Measurements from ENCODE around the gene NELL1.

- TF ChIP-seq ZNF384 (IDR thresholded peaks at IDR 0.05), result no peak
- no peak for TF ChIP-seq NFRKB (IDR thresholded peaks at IDR 0.05)
- no peak for TF ChIP-seq BHLHE40 (IDR thresholded peaks at IDR 0.05; ENCODE audit: borderline replicate concordance)
- no peak for TF ChIP-seq SP1 (IDR thresholded peaks at IDR 0.05)
- no peak for TF ChIP-seq FOXK2 (IDR thresholded peaks at IDR 0.05)
- TF ChIP-seq, protein P1, sequence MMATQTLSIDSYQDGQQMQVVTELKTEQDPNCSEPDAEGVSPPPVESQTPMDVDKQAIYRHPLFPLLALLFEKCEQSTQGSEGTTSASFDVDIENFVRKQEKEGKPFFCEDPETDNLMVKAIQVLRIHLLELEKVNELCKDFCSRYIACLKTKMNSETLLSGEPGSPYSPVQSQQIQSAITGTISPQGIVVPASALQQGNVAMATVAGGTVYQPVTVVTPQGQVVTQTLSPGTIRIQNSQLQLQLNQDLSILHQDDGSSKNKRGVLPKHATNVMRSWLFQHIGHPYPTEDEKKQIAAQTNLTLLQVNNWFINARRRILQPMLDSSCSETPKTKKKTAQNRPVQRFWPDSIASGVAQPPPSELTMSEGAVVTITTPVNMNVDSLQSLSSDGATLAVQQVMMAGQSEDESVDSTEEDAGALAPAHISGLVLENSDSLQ (IDR thresholded peaks at IDR 0.05), result no peak
- no peak for TF ChIP-seq LEF1 (IDR thresholded peaks at IDR 0.05; ENCODE audit: borderline replicate concordance)
- TF ChIP-seq SUZ12 (IDR thresholded peaks at IDR 0.05), result no peak
- no peak for TF ChIP-seq FOXM1 (IDR thresholded peaks at IDR 0.05; ENCODE audit: borderline replicate concordance)
- TF ChIP-seq ARNT (IDR thresholded peaks at IDR 0.05), result no peak
These were observed 38.5 kb downstream of the NELL1 start for GRCh38 chr11:20707876-20708275.

All from HEK293T (cell line).